HUES48 (cell line): ENCODE results near the gene WARS2.

Experiments used
- H3K27ac ChIP-seq: one replicate; pipeline ENCODE4 v1.7.0; 2013; ENCODE audit warnings: low read depth, low read length, inconsistent platforms
- H3K27me3 ChIP-seq: 2 replicates; pipeline ENCODE4 v1.6.1; 2013; ENCODE audit warnings: mild to moderate bottlenecking, low read length; ENCODE audit not compliant: control insufficient read depth, insufficient read depth
- H3K36me3 ChIP-seq: 2 replicates; pipeline ENCODE4 v1.6.1; 2013; ENCODE audit warnings: low read length; ENCODE audit not compliant: control insufficient read depth, insufficient read depth
- H3K4me1 ChIP-seq: 2 replicates; pipeline ENCODE4 v1.6.1; 2013; ENCODE audit warnings: mild to moderate bottlenecking, low read length; ENCODE audit not compliant: control insufficient read depth, insufficient read depth
- H3K4me3 ChIP-seq: 2 replicates; pipeline ENCODE4 v1.5.1; 2013; ENCODE audit warnings: mild to moderate bottlenecking, low read depth, low read length
- H3K9ac ChIP-seq: 2 replicates; pipeline ENCODE4 v1.6.1; 2013; ENCODE audit warnings: mild to moderate bottlenecking, low read depth, low read length, moderate library complexity
- H3K9me3 ChIP-seq: 2 replicates; pipeline ENCODE4 v1.6.1; 2013; ENCODE audit warnings: low read length; ENCODE audit not compliant: control insufficient read depth, insufficient read depth

The WARS2 gene

DNA sequence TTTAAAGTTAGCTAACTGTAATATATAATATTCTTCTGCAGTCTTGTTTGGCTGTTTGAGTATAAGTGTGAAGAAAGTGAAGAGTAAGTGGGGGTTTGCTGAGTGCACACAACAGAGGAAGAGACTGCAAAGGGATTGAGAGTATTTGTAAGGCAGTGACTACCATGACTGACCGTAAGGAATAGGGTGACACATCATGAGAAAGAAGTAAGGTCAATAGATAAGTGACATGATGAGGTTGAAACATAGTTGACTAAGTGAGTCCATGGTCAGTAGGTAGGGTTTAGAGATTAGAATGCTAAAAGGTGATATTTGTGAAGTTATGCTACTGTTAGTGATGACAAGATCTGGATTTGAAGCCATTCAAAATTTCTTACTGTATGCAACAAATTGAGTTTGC, 27.7 kb downstream of the WARS2 start:
- Histone ChIP-seq H3K36me3 (no peaks in the 10 kb centered on the region), H3K27me3 (no peaks in the 10 kb centered on the region), H3K4me1 (peaks cover 23% of the 10 kb centered on the region), H3K27ac (no peak overlapping the region), H3K9me3 (no peaks in the 10 kb centered on the region), H3K4me3 (no peak overlapping the region), H3K9ac (no peak overlapping the region)

DNA sequence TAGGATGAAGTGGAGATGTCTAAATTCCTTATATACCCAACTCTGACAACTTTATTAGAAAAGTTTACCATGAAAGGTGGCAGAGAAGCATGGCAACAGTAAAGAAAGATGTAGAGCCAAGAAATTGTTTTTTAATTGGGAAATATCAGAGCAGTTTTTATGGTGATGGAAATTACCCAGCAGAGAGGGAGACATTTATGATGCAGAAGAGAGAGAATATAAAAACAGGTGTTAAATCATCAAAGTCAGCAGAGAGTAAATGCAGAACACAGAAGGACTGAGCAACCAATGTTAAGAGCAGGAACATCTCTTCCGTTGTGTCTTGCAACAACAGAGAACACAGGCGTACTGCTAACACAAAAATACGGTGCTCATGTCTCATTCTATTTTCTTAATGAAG, 28.2 kb downstream of the WARS2 start:
- Histone ChIP-seq H3K27ac (no peak overlapping the region), H3K9ac (no peak overlapping the region), H3K4me1 (peaks cover 23% of the 10 kb centered on the region), H3K4me3 (no peak overlapping the region), H3K27me3 (no peaks in the 10 kb centered on the region), H3K36me3 (no peaks in the 10 kb centered on the region), H3K9me3 (no peaks in the 10 kb centered on the region)

DNA sequence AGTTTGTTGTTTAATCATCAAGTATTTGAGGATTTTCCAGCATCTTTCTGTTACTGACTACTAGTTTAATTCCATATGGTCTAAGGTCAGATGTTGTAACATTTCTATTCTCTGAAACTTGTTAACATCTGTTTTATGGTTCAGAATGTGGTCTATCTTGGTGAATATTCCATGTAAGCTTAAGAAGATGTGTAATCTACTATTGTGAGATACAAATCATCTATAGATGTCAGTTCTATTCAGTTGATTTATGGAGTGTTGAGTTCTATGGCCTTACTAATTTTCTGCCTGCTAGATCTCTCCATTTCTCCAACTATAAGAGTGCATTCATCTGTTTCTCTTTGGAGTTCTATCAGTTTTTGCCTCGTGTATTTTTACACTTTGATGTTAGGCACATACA, 31.5 kb downstream of the WARS2 start:
- Histone ChIP-seq H3K36me3 (no peaks in the 10 kb centered on the region), H3K9ac (no peak overlapping the region), H3K4me1 (no peaks in the 10 kb centered on the region), H3K4me3 (no peak overlapping the region), H3K27me3 (no peaks in the 10 kb centered on the region), H3K27ac (no peak overlapping the region), H3K9me3 (no peaks in the 10 kb centered on the region)

DNA sequence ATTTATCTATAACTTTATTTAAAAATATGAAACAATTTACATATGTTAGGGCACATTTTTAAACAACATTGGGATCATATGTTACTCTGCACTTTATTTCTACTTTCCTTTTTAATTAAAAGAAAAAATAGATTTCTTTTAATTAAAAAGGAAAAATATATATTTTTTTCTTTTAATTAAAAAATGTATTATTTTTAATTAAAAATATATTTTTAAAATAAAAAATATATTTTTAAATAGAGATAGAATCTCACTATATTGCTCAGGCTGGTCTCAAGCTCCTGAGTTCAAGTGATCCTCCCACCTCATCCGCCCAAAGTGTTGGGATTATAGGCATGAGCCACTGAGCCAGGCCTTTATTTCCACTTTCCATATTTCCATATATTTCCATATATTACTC, 36.7 kb downstream of the WARS2 start:
- Histone ChIP-seq H3K27ac (no peak overlapping the region), H3K4me1 (no peaks in the 10 kb centered on the region), H3K4me3 (no peak overlapping the region), H3K9me3 (no peaks in the 10 kb centered on the region), H3K36me3 (no peaks in the 10 kb centered on the region), H3K9ac (no peak overlapping the region), H3K27me3 (no peaks in the 10 kb centered on the region)

DNA sequence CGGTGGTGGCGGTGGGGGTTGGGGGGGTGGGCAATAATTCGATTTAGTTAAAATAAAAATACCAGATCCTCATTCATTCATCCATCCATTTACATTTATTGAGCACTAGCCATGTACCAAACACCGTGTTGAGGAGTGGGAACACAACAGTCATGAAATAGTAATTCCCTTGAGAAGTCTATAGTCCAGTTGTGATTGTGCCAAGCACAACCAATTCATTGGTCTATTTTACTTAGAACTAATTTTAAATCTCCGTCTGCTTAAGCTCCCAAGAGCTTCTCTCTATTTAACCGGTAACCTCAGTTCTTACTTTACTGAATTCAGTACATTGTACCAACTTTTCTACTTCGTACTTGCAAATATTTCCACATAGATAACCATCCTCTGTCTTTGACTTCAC, 38.4 kb downstream of the WARS2 start:
- Histone ChIP-seq H3K36me3 (no peaks in the 10 kb centered on the region), H3K27ac (no peak overlapping the region), H3K4me1 (peaks cover 6% of the 10 kb centered on the region; the same call in 1 of the 2 replicates), H3K9me3 (no peaks in the 10 kb centered on the region), H3K27me3 (no peaks in the 10 kb centered on the region), H3K4me3 (no peak overlapping the region), H3K9ac (no peak overlapping the region)

DNA sequence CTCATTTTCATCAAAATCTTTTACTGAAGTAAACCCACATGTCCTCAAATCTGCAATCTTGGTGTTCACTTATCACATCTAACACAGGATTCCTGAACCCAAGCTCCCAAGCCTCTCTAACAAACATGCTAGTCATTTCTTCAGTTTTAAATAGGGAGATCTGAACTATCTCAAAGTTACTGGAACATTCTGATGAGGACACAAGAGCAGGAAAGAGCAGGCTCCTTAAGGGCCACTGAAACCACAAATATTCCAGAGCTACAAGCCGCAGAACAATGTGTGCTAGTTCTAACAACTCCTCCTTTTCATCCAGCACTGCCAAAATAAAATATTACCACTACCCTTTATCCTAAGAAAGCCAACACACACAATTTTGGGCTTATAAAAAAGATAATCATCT, 38.9 kb downstream of the WARS2 start:
- no peak overlapping the region for H3K9ac ChIP-seq
- peaks cover 10% of the 10 kb centered on the region; the same call in 1 of the 2 replicates for H3K4me1 ChIP-seq
- H3K36me3 ChIP-seq: no peaks in the 10 kb centered on the region
- no peak overlapping the region for H3K27ac ChIP-seq
- no peaks in the 10 kb centered on the region for H3K27me3 ChIP-seq
- H3K9me3 ChIP-seq: no peaks in the 10 kb centered on the region
- H3K4me3 ChIP-seq: no peak overlapping the region

DNA sequence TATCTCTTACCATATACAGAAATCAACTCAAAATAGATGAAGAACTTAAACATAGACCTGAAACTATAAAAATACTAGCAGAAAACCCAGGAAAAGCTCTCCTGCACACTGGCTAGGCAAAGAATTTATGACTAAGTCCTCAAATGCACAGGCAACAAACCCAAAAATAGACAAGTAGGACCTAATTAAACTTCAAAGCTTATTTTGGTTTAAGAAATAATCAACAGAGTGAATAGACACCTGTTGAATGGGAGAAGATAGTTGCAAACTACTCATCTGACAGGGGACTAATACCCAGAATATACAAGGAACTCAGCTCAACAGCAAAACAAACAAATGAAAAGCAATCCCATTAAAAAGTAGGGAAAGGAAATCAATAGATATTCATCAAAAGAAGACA, 40.7 kb downstream of the WARS2 start:
- Histone ChIP-seq H3K36me3 (no peaks in the 10 kb centered on the region), H3K4me3 (no peak overlapping the region), H3K9ac (no peak overlapping the region), H3K4me1 (peaks cover 10% of the 10 kb centered on the region; the same call in 1 of the 2 replicates), H3K27ac (no peak overlapping the region), H3K9me3 (no peaks in the 10 kb centered on the region), H3K27me3 (no peaks in the 10 kb centered on the region)

DNA sequence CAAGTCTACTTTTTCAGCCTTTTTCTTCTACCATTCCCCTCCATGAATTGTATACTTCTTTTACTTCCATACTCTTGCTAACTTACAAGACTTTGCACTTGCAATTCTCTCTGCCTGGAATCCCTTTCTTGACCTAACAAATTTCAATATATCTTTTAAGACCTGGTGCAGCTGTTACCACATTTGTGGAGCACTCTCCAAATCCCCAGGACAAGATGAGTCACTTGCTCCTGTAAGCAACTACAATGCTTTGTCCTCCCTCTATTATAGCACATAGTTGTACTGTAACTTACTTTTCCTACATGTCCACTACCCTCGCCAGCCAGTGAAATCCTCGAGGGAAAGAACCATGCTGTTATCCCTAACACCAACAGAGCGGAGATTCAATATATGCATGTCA, 43.1 kb downstream of the WARS2 start:
- no peaks in the 10 kb centered on the region for H3K36me3 ChIP-seq
- H3K27ac ChIP-seq: no peak overlapping the region
- no peaks in the 10 kb centered on the region for H3K9me3 ChIP-seq
- H3K4me1 ChIP-seq: peaks cover 10% of the 10 kb centered on the region; the same call in 1 of the 2 replicates
- H3K27me3 ChIP-seq: no peaks in the 10 kb centered on the region
- H3K4me3 ChIP-seq: no peak overlapping the region
- H3K9ac ChIP-seq: no peak overlapping the region

DNA sequence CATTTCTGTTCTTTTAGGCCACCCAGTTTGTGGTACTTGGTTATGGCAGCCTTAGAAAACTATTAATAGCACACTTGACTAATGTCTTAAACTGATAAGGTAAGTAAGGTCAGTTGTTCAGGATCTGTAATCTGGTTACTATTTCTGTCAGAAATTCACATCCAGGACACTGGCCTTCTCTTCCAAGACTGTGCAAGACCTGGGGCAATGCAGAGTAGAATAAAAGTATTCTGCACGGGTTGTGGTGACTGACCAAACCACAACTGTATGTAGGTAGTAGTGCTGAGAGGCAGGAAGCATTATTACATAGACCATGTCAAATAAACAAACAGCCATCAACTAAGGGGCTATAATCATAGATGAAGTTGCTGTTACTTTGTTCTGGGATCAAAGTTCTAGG, 46.7 kb downstream of the WARS2 start:
- no peaks in the 10 kb centered on the region for H3K36me3 ChIP-seq
- H3K9ac ChIP-seq: no peak overlapping the region

DNA sequence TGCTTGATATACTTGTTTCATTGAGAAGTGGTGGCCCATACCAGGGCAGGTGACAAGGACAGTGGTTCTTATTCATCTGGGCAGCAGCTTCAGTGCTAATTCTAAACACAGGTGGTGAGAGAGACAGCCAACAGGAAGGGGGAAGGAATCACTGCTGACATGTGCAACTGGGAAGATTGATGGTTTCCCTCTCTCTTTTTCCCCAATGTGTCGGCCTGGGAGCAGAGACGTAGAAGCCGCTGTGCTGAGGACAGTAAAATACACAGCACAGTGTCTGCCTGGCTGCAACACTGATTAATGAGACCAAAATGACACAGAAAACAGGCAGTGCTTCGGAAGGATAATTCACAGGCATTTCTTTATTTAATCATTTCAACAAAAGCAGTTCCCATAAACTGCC, 48.8 kb downstream of the WARS2 start:
- H3K9ac ChIP-seq: no peak overlapping the region
- H3K9me3 ChIP-seq: no peaks in the 10 kb centered on the region
- H3K27me3 ChIP-seq: no peaks in the 10 kb centered on the region
- no peak overlapping the region for H3K27ac ChIP-seq
- H3K4me1 ChIP-seq: peaks cover 13% of the 10 kb centered on the region
- no peak overlapping the region for H3K4me3 ChIP-seq
- H3K36me3 ChIP-seq: no peaks in the 10 kb centered on the region

More for the DNA sequence above, 46.7 kb downstream of the WARS2 start:
- Histone ChIP-seq H3K4me1 (peaks cover 10% of the 10 kb centered on the region; the same call in 1 of the 2 replicates), H3K27me3 (no peaks in the 10 kb centered on the region), H3K27ac (no peak overlapping the region), H3K9me3 (no peaks in the 10 kb centered on the region), H3K4me3 (no peak overlapping the region)

DNA sequence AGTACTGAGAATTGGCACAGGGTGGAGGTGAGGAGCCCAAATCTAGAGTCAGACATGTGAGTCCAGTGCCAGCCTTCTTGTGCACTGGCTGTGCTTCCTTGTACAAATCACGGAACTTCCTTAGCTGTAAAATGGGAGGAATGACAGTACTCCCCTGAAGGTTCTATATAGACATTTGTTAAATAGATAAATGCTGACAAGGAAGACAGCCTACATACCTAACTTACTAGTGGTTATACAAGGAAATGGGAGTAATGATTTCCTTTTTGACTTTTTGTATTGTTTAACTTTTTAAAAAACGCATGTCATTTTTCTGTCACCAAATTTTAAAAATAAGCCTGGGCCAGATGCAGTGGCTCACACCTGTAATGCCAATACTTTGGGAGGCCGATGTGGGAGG, 50.2 kb downstream of the WARS2 start:
- H3K27ac ChIP-seq: no peak overlapping the region
- peaks cover 13% of the 10 kb centered on the region for H3K4me1 ChIP-seq
- no peaks in the 10 kb centered on the region for H3K27me3 ChIP-seq
- H3K9ac ChIP-seq: no peak overlapping the region
- no peaks in the 10 kb centered on the region for H3K36me3 ChIP-seq
- no peaks in the 10 kb centered on the region for H3K9me3 ChIP-seq
- H3K4me3 ChIP-seq: no peak overlapping the region

DNA sequence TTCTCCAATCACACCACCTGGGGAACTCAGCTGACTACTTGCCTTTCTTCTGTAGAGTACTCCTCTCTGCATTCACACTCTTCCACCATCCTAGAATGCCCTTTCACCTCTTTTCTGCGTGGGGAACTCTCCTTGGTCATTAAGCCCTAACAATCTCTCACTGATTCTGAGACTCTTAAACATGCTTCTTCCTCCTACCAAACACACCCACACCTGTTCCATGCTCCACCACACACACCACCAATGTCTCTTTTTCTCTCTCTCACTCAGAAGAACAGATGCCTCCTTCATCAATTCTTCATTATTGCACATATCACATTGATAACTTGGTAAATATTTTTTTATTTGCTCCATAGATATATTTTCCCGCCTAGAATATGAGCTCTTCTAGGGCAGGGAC, 53.6 kb downstream of the WARS2 start:
- H3K4me1 ChIP-seq: peaks cover 13% of the 10 kb centered on the region

More for the DNA sequence above, 53.6 kb downstream of the WARS2 start:
- no peak overlapping the region for H3K4me3 ChIP-seq
- H3K27ac ChIP-seq: no peak overlapping the region
- no peaks in the 10 kb centered on the region for H3K9me3 ChIP-seq
- H3K27me3 ChIP-seq: no peaks in the 10 kb centered on the region
- no peak overlapping the region for H3K9ac ChIP-seq
- H3K36me3 ChIP-seq: no peaks in the 10 kb centered on the region
